Thyroid gland (tissue), 4 donors: ENCODE data around the gene ZDBF2. TPM values are rescaled to one million over a fixed set of nuclear protein-coding genes. Genes with fewer than 3 reads are reported as not detected.
"Not testable (repeated sequence)": the region's sequence is repeated elsewhere in the genome, so short reads cannot be mapped to it uniquely, and the experiment has no call there.

ENCODE experiments used
- DNase-seq, 2 donors: peaks; one replicate each; pipeline ENCODE4 v3.0.0-alpha.2; 2019
- H3K27ac ChIP-seq, 3 donors: fragments of 200-600 bp; sonication (generic); 1 replicate in 2 of 3; 2 replicates in 1 of 3; pipeline ENCODE4 v1.5.1; 2016 to 2019; ENCODE audit warnings: mild to moderate bottlenecking in 1 of 3, moderate library complexity in 1 of 3
- H3K27me3 ChIP-seq: fragments of 200-600 bp; sonication (generic); one replicate; pipeline ENCODE4 v1.5.1; 2019
- H3K36me3 ChIP-seq, 2 donors: fragments of 200-600 bp; sonication (generic); one replicate each; pipeline ENCODE4 v1.5.1; 2016 to 2019
- H3K4me1 ChIP-seq, 2 donors: fragments of 200-600 bp; sonication (generic); one replicate each; pipeline ENCODE4 v1.5.1; 2017 to 2019
- H3K4me3 ChIP-seq, 3 donors: fragments of 200-600 bp; sonication (generic); replicated peaks in 1 of 3; 1 replicate in 2 of 3; 2 replicates in 1 of 3; pipeline ENCODE4 v1.5.1; 2016; ENCODE audit warnings: mild to moderate bottlenecking in 1 of 3
- H3K9me3 ChIP-seq: fragments of 200-600 bp; sonication (generic); one replicate; pipeline ENCODE4 v1.5.1; 2017
- CTCF ChIP-seq, 6 experiments: fragments of 200-600 bp in 3 of 6; fragments of 450-650 bp in 3 of 6; sonication (generic) in 3 of 6; IDR thresholded peaks; one replicate each; pipeline ENCODE4 v1.5.1; 2016 to 2019; ENCODE audit warnings: antibody characterized with exemption in 6 of 6, mild to moderate bottlenecking in 2 of 6, inconsistent platforms in 1 of 6, moderate library complexity in 1 of 6
- POLR2A ChIP-seq, 2 donors: fragments of 450-650 bp; IDR thresholded peaks; one replicate each; pipeline ENCODE4 v1.6.1; 2017; ENCODE audit warnings: antibody characterized with exemption in 2 of 2, mild to moderate bottlenecking in 2 of 2, moderate library complexity in 1 of 2
- WGBS, 2 donors: methylation state at CpG; one replicate each; pipeline ENCODE4 v1.1.5; 2017; 5-methylcytosine and 5-hydroxymethylcytosine counted together
- intact Hi-C: fragments of 100-400 bp; cut with DNase I; formaldehyde crosslinking; loops from one replicate; pipeline ENCODE4 v1.15.1; 2023
- total RNA-seq, 4 donors: library from RNA; depleted of rRNA; stranded (reverse); fragments of >200 nt; gene quantifications; one replicate each; pipeline ENCODE4 v1.2.3, GENCODE V29; 2016

ZDBF2 gene
- total RNA-seq, 4 donors from 2014 or later: 11.0 to 20.9 (median 14.6) TPM

GRCh38 chr2:206256706-206257205, 17.7 kb upstream of the ZDBF2 start:
- WGBS, 2 donors: 37 to 41% methylated on average over 7 of the region's 7 CpGs
- Histone ChIP-seq H3K9me3 (no peaks in the 10 kb centered on the region), H3K4me1 (no peaks in the 10 kb centered on the region), H3K27me3 (peaks cover 3% of the 10 kb centered on the region), H3K36me3 (no peaks in the 10 kb centered on the region), H3K4me3 (no peak overlapping the region), H3K27ac (no peak overlapping the region)
- intact Hi-C loops: no loop called here
- TF ChIP-seq CTCF (IDR thresholded peaks at IDR 0.05): no peak
- TF ChIP-seq POLR2A (IDR thresholded peaks at IDR 0.05): no peak
- DNase-seq: no peak

GRCh38 chr2:206257350-206257749, 17.1 kb upstream of the ZDBF2 start:
- Histone ChIP-seq H3K27ac (no peak overlapping the region), H3K9me3 (no peaks in the 10 kb centered on the region), H3K4me1 (no peaks in the 10 kb centered on the region), H3K4me3 (no peak overlapping the region), H3K36me3 (no peaks in the 10 kb centered on the region), H3K27me3 (peaks cover 3% of the 10 kb centered on the region)
- intact Hi-C loops: no loop called here
- TF ChIP-seq POLR2A (IDR thresholded peaks at IDR 0.05) (no peak), CTCF (IDR thresholded peaks at IDR 0.05) (no peak)
- no peak for DNase-seq
- WGBS, 2 donors: 44 to 45% methylated on average over 14 of the region's 14 CpGs

GRCh38 chr2:206257861-206258260, 16.6 kb upstream of the ZDBF2 start:
- Histone ChIP-seq H3K36me3 (no peaks in the 10 kb centered on the region), H3K27ac (no peak overlapping the region), H3K27me3 (peaks cover 3% of the 10 kb centered on the region), H3K9me3 (no peaks in the 10 kb centered on the region), H3K4me3 (no peak overlapping the region), H3K4me1 (no peaks in the 10 kb centered on the region)
- no peak for DNase-seq
- TF ChIP-seq CTCF (IDR thresholded peaks at IDR 0.05) (no peak), POLR2A (IDR thresholded peaks at IDR 0.05) (no peak)
- intact Hi-C loops: no loop called here
- WGBS, 2 donors: 61 to 72% methylated on average over 7 of the region's 7 CpGs

- H3K4me3 ChIP-seq, H3K9me3 ChIP-seq, DNase-seq, intact Hi-C loops, H3K36me3 ChIP-seq, H3K27me3 ChIP-seq, H3K27ac ChIP-seq, H3K4me1 ChIP-seq: not testable (repeated sequence)
- WGBS, 2 donors: 45 to 59% methylated on average over 8 of the region's 8 CpGs
Measured at GRCh38 chr2:206258615-206259014, 15.8 kb upstream of the ZDBF2 start.

- H3K27me3 ChIP-seq: peaks cover 19% of the 10 kb centered on the region
- H3K36me3 ChIP-seq: no peaks in the 10 kb centered on the region
- H3K4me3 ChIP-seq: no peak overlapping the region
- 28 to 37% methylated on average over 10 of the region's 10 CpGs for WGBS, 2 donors
- no peak for TF ChIP-seq CTCF (IDR thresholded peaks at IDR 0.05)
- TF ChIP-seq POLR2A (IDR thresholded peaks at IDR 0.05): no peak
- no peaks in the 10 kb centered on the region for H3K9me3 ChIP-seq
- DNase-seq: no peak
- H3K4me1 ChIP-seq: no peaks in the 10 kb centered on the region
- H3K27ac ChIP-seq: no peak overlapping the region
- intact Hi-C loops: no loop called here
Measured at GRCh38 chr2:206259376-206260187, 14.9 kb upstream of the ZDBF2 start.
